Stimulated activated CD8-positive, alpha-beta memory T cell treated with anti-CD3 and anti-CD28 coated beads, Interleukin-15, amount 100 ng/mL, for 1 hour (primary cell): ENCODE data around the gene KPNA3.

Experiments used
- DNase-seq: peaks from one replicate; pipeline ENCODE4 v3.0.0-alpha.2; 2020; ENCODE audit warnings: low read depth

KPNA3 gene

DNA sequence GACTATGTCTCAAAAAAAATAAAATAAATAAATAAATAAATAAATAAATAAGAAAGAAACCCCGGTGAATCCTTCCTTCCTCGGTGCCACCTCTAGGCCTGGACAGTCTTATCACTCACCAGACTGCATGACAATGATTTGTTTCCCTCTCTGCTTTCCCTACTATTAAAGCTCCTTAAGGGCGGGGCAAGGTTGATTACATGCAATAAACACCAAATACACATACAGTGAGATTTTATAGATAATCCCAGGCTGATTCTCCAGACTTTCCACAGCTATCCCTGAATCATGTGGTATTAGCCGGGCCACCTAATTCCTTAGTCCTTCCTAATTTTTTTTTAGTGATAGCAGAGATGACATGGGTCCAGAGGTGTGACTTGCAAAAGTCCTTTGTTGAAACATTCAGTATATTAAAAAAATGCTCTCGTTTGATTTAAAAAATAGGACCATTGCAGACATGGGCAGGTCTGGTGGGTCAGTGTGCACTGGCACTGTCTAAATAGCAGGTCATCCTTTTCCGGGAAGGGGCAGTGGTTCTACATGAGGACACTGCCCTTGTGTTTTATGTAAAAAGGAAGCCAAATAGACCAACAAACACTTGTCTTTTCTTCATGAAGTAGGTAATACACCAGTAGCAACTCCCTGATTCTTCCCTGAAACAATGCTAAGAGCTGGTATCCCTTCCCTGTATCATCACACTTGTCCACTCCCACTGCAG, 115.7 kb downstream of the KPNA3 start:
- DNase-seq, result no peak

DNA sequence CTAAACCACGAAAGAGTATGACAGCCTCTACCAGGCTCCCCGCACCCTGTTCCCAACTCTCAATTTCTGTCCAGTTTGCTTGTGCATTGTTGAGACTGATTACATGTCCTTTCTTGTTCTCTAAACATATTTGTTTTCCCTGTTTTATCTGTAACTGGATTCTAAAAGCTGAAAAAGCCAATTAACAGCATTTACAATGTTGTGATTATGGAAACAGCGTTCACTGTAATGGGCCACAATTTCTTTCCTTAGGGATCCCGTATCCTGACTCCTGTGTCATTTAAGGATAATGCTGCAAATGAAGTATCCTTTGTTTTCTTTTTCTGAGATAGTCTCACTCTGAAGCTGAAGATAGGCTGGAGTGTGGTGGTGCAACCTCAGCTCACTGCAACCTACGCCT, 121.7 kb downstream of the KPNA3 start:
- DNase-seq, result no peak

DNA sequence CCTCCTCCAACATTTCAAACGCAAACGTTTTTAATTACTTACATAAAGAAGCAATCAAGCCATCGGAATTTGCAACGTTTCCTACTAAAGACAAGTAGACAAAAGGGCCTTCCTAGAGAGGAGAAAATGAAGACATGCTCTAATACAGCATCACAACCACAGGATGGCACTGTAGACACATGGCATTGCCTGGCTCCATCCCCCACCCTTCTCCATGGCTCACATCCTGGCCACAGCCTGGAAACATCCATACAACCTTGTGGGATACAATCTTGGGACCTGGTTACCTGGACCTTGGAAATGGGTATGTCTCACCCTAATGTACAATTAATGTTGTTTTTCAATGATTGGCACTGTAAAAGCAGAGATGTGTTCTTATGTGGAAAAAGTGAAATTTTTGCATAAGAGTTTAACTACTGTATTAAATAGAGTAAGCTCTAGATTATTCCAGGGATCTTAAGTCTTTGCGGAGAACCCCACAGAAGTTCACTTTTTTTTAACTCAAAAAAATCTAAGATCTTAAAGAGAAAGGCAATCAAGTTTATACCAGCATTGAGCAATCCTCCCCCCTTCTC, 122.7 kb downstream of the KPNA3 start:
- no peak for DNase-seq

DNA sequence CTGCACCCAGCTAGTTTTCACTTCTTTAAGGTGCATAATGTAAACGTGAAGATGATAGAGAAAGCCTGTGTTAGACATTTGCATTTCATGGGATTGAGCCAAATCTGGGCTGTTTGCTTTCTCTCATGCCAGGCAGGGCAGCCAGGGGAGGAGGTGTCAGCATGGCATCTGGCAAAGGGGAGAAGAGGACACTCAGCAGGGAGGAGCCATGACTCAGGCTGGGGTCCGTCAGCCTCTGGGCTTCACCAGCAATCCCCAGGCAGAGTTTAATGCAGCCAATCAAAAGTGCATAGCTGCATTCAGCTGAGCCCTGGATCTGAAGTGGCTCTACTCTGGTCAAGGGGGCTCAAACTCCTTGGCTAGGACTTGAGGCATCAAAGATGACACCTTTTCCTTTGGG, 124.7 kb downstream of the KPNA3 start:
- DNase-seq, result no peak

DNA sequence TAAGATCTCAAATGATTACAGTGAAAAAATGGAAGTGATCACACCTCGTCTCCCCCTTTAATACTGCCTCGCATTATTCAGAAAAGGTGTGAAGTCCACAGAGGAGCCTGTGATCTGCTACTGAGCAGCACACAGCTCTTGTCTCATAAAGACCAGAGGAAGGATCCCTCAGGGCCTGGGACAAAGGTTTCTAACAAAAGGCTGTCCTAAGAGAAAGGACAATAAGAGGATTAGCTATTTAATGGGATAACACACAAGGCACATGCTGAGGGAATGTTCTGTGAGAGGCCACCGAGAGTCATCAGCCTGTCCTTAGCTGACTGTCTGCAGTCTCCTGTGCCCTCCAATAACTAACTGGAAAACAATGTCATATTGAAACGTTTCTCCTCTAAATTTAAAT, 127.9 kb downstream of the KPNA3 start:
- DNase-seq, result no peak

DNA sequence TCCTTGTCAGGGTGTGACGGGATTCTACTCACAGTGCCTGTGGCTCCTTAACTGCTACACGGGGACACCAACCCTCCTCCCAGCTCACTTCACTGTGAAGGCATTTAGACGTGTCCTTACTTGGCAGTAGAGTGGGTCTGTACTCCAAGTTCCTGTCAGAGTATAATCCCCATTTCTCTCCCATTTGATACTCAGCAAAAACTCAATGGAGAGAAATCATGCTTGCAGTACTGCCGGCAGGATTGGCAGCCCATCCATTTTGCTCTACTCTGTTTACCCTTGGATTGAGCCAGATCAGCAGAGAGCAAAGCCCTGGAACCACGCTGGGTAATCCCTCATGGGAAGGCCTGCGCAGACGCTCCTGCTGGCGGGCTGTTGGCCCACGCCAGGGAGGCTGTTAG, 135.2 kb downstream of the KPNA3 start:
- no peak for DNase-seq

DNA sequence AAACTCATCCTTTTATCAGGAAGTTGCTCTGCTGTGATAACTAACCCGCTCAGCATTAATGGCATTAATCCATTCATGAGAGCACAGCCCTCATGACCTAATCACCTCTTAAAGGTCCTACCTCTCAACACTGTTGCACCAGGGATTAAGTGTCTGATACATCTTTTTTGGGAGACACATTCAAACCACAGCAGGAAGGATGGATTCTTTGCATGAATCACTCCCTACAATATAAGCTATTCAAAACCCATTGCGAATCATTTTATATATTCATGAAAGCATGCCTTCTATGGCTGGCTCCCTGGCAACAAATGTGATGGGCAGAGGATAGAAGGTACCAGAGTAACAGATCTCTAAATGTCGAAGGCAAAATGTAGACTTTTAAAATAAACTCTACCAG, 136.6 kb downstream of the KPNA3 start:
- DNase-seq, result no peak

DNA sequence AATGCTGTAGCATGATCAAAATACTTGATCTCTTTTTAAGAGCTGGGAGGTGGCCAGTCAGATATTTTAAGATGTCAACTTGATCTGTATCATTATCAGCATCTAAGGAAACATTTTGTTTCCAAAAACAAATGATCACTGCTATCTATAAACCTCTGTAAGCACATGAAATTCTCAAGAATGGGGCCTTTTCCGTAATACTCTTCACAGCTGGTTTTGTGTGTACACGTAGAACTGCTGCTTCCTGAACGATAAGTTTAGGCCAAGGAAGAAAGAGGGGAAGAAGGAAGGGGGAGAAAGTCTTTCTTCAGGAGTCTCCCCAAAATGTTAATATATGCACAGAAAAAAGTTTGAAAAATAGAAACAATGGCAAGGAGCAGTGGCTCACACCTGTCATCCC, 138.5 kb downstream of the KPNA3 start:
- DNase-seq, result no peak

DNA sequence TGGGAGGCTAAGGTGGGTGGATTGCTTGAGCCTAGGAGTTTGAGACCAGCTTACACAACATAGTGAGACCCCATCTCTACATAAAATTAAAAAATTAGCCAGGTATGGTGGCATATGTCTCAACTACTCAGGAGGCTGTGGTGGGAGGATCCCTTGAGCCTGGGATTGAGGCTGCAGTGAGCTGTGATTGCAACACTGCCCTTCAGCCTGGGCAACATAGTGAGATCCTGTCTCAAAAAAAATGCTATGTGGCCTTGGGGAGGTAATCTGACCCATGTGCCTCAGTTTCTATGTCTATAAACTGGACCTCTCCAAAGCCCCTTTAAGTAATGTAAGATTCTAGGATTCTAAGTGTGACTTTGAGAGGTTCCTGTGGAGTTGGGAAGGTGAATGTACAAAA, 139.0 kb downstream of the KPNA3 start:
- DNase-seq, result no peak

DNA sequence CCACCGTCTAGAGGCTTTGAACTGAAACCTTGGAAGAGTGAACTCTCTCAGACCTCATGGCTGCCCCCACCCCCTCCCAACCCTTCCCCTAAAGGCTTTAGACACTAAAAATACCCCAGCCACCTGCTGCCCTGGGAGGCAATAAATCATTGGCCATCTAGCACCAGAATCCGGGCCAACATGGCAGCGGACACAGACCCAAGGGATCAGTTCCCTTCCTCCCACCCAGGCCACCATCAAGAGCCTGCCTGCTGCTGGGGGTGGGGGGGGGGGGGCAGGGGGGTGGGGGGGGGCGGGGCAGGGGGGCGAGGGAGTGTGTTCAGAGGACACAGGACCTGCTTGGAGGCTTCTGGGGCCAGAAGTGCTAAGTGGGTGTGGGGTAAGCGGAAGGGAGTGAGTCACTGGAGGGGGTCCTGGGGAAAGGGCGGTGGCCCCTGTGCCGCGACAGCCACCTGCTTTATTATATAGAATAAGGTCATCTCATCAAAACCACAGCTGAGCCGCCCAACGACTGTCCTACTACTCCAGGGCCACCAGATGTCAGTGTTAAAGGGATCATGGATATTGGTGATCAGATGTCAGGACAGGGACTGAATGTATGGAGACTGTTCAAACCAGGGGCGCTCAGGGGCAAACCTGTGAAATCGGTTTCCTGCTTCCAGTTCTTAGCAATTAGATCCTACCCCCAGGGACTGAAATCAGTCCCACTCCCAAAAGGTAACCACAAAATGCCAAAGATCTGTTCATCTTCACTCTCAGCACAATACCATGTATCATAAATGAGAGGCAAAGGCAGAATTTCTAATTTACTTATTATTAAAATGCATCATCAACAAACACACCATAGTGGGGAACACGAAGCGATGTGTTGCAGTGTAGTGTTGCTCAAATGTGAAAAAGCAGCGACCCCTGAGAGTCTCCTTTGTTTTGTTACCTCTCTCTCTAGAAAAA, 139.9 kb downstream of the KPNA3 start:
- DNase-seq, result no peak

DNA sequence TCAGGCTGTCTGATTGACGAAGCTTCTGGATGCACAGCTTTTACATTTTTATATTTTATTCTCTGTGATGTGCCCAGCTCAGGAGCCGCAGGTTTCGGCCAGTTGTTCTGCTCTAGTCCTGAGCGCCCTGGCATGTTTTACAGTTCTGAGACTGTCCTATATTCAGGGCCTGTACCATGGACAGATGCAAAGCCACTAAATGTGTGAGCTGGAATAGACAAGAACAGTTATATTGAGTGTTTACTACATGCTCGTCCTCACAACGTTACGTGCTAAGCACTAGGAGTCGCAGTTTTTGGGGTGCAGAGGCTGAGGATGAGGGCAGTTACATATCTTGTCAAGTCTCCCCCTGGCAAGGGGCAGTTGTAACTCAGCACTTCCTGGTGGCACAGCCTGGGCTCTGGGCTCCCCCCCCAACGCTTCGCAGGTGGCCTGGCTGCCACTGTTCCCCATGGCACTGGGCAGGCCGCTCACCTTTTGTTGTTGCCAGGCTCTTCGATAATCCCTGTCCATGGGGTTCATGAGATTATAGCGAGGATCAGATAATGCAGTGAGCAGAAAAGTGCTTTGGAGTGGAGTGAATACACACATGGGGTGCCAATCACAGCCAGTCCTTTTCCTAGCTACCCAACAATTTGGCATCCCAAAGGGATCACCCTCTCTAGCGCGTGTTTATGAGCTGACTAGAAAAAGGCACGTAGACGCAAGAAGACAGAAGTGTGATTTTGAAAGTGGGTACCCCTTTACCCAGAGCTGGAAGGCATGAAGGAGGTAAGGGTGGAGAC, 140.7 kb downstream of the KPNA3 start:
- no peak for DNase-seq

DNA sequence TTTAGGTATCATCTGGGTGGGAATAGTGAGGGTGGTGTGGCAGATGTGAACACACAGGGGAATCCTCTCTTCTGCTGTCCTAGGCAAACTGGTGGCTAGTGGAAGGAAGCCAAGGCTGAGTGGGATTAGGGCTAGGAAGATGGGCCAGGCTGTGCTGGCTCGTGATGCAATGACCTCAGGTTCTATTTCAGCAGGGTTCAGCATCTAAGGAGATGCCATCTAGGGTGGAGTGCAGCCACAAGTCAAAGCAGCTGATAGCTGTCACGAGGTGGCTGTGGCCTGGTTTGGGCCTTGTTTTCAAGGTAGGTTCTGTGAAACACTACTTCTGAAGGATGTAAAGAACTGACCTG, 142.5 kb downstream of the KPNA3 start:
- DNase-seq, result no peak
